C4-2B (cell line): ENCODE data around the gene FBXL15.

Experiments
- H3K27ac ChIP-seq: fragments of 450-650 bp; 2 replicates; pipeline ENCODE4 v1.5.1; 2017
- CTCF ChIP-seq: fragments of 450-650 bp; conservative IDR thresholded peaks from 2 replicates; pipeline ENCODE4 v1.5.1; 2017; ENCODE audit warnings: mild to moderate bottlenecking
- ZFX ChIP-seq: fragments of 450-650 bp; IDR thresholded peaks from 2 replicates; pipeline ENCODE4 v1.6.1; 2017

FBXL15 gene

GRCh38 chr10:102399217-102400021 lies 21.2 kb upstream of the FBXL15 start:
- TF ChIP-seq CTCF (peak; percentile 99), ZFX (peak; percentile 58; the same call in 1 of the 2 replicates)
- peak overlapping the region; percentile 69 for H3K27ac ChIP-seq

GRCh38 chr10:102400076-102400475 lies 20.6 kb upstream of the FBXL15 start:
- no peak for TF ChIP-seq CTCF
- H3K27ac ChIP-seq = peak overlapping the region; percentile 69

- TF ChIP-seq ZFX = no peak
- TF ChIP-seq CTCF = no peak
- H3K27ac ChIP-seq = no peak overlapping the region
Observed at GRCh38 chr10:102400598-102401341, 19.9 kb upstream of the FBXL15 start.

GRCh38 chr10:102401342-102401654 lies 19.3 kb upstream of the FBXL15 start:
- no peak overlapping the region for H3K27ac ChIP-seq
- TF ChIP-seq ZFX = no peak
- TF ChIP-seq CTCF = no peak

- no peak for TF ChIP-seq CTCF
- no peak for TF ChIP-seq ZFX
- no peak overlapping the region for H3K27ac ChIP-seq
Observed at GRCh38 chr10:102401735-102402511, 18.7 kb upstream of the FBXL15 start.

- no peak overlapping the region for H3K27ac ChIP-seq
- TF ChIP-seq ZFX = no peak
- TF ChIP-seq CTCF = no peak
Observed at GRCh38 chr10:102402512-102402896, 18.1 kb upstream of the FBXL15 start.

GRCh38 chr10:102403115-102403514 lies 17.5 kb upstream of the FBXL15 start:
- H3K27ac ChIP-seq = no peak overlapping the region
- no peak for TF ChIP-seq CTCF
- TF ChIP-seq ZFX = no peak
